Activated CD4-positive, alpha-beta memory T cell treated with anti-CD3 and anti-CD28 coated beads, Interleukin-2, amount 10 ng/mL, durations not matched to agents 7 days and 5 days (primary cell): ENCODE results near the gene SCT. TPM values are rescaled to one million over a fixed set of nuclear protein-coding genes. Genes with fewer than 3 reads are reported as not detected.

ENCODE experiments used
- CTCF ChIA-PET: fragments of 350-600 bp; sonication (Branson Sonifier 250); formaldehyde crosslinking; loops from one replicate; lab custom pipeline; 2021; ENCODE audit warnings: antibody characterized with exemption, inconsistent platforms; lab: Charles Lee
- POLR2A ChIA-PET: fragments of 350-600 bp; sonication (Branson Sonifier 250); formaldehyde crosslinking; loops from one replicate; lab custom pipeline; 2021; ENCODE audit warnings: antibody characterized with exemption; lab: Charles Lee
- DNase-seq: peaks from one replicate; pipeline ENCODE4 v3.0.0-alpha.2; 2020
- H3K27ac Mint-ChIP-seq: one replicate; pipeline ENCODE4 v1.8.0; 2021; ENCODE audit warnings: mild to moderate bottlenecking, mixed read lengths
- H3K27me3 Mint-ChIP-seq: one replicate; pipeline ENCODE4 v1.8.0; 2021; ENCODE audit warnings: mixed read lengths
- H3K36me3 Mint-ChIP-seq: one replicate; pipeline ENCODE4 v1.8.0; 2021; ENCODE audit warnings: low read depth, mixed read lengths
- H3K4me1 Mint-ChIP-seq: one replicate; pipeline ENCODE4 v1.8.0; 2021; ENCODE audit warnings: mixed read lengths
- H3K4me3 Mint-ChIP-seq: one replicate; pipeline ENCODE4 v1.8.0; 2021; ENCODE audit warnings: mild to moderate bottlenecking, mixed read lengths
- H3K9me3 Mint-ChIP-seq: one replicate; pipeline ENCODE4 v1.8.0; 2021; ENCODE audit warnings: mixed read lengths
- total RNA-seq, 2 experiments: library from RNA; stranded (reverse); gene quantifications; one replicate each; pipeline ENCODE4 v1.2.3, GENCODE V29; 2021

Gene SCT
- total RNA-seq, 2 experiments from 2014 or later, result not detected

DNA sequence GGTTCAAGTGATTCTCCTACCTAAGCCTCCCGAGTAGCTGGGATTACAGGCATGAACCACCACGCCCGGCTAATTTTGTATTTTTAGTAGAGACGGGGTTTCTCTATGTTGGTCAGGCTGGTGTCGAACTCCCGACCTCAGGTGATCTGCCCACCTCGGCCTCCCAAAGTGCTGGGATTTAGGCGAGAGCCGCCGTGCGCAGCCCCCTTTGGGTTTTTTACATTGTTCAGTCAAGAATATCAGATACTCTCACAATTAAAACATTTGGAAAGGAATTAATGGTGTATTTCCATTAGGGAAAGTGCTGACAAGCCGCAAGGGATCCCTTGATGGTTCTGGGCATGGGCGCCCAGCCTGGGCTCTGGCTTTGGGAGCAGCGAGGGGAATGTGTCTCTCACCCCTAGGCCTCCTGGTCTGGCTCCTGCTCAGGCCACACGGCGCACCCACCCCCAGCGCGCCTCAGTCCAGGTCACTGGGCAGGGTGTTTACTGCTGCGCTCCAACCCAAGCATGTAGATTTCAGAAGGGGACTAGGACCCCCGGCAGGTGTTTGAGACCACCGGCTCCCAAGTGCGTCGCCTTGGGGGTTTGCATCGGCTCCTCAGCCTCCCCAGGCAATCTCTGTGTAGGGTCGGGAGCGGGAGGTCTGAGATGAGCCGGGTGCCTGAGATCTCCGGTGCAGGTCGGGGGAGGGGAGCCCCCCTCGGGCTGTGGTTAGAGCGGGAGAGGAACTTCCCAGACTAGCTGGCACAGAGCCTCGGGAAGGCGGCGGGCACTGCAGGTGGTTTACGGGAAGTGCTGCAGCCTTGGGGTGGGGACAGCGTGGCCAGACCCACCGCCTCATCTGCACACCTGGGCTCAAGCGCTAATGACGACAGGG, 10.4 kb downstream of the SCT start:
- no peak for DNase-seq
- Mint-ChIP-seq H3K36me3 (peaks cover 37% of the 10 kb centered on the region), H3K9me3 (no peaks in the 10 kb centered on the region), H3K27ac (peak overlapping the region; percentile 97), H3K4me1 (peaks cover 13% of the 10 kb centered on the region), H3K27me3 (no peaks in the 10 kb centered on the region), H3K4me3 (peak overlapping the region; percentile 94)
- ChIA-PET POLR2A (interaction anchor here (1.1 to 1.6 kb wide), 10 partner anchors 10 to 132 kb away, joined by 3 to 12 read pairs (median 4); partner anchors contain the start of genes DEAF1, PHRF1 and TMEM80), CTCF (interaction anchor here (1.4 kb wide), 1 partner anchor 107 kb away, joined by 4 read pairs; no protein-coding TSS in a partner anchor)

DNA sequence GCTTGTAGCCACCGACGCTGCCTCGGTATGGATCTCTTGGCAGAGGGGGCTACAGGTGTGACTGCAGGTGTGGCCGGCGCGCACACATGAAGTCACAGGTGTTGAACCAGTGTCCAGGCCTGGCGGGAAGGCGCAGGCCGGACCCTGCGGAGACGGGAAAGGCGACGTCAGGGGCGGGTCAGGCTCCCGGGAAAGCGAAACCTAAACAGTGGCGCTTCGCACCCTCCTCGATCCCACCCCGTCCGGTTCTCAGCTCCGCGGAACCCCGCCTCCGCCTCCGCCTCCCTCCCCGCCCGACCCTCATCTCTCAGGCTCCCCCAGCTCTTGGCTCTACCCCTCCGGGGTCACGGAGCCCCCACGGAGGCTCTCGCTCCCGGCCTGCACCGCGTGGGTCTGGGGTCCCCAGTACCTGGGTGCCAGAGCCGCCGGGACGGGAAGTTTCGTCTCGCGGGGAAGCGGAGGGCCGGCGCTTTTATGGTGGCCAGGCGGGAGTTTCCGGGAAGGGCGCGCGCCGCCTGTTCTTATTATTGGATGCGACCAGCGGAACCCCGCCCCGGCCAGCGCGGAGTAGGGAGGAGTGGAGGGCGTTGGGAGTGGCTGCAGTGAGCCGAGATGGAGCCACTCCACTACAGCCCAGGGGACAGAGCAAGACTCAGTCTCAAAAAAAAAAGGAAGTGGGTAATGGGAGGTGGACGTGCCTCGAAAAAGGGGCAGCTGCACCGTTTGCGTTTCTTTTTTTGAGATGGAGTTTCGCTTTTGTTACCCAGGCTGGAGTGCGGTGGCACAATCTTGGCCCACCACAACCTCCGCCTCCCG, 11.3 kb downstream of the SCT start, which contains the start of gene IRF7:
IRF7 (minus strand) TSS at position 447 of the 816 bp plus-strand sequence. CDS start 586 bp downstream, outside the sequence.
- Mint-ChIP-seq H3K27ac (peak within 1 kb of the TSS; percentile 97), H3K4me1 (peaks cover 13% of the 10 kb centered on the region), H3K4me3 (peak within 1 kb of the TSS; percentile 94), H3K9me3 (no peaks in the 10 kb centered on the region), H3K36me3 (peaks cover 43% of the 10 kb centered on the region), H3K27me3 (no peaks in the 10 kb centered on the region)
- POLR2A ChIA-PET, result interaction anchor here (0.6 to 1.7 kb wide), 20 partner anchors 9 to 204 kb away, joined by 3 to 12 read pairs (median 4); partner anchors contain the start of genes CDHR5, DEAF1, LMNTD2 and PHRF1
- peak; percentile 94 for DNase-seq
- CTCF ChIA-PET, result interaction anchor here (0.9 to 1.4 kb wide), 2 partner anchors 107 to 110 kb away, joined by 3 to 4 read pairs; no protein-coding TSS in a partner anchor

DNA sequence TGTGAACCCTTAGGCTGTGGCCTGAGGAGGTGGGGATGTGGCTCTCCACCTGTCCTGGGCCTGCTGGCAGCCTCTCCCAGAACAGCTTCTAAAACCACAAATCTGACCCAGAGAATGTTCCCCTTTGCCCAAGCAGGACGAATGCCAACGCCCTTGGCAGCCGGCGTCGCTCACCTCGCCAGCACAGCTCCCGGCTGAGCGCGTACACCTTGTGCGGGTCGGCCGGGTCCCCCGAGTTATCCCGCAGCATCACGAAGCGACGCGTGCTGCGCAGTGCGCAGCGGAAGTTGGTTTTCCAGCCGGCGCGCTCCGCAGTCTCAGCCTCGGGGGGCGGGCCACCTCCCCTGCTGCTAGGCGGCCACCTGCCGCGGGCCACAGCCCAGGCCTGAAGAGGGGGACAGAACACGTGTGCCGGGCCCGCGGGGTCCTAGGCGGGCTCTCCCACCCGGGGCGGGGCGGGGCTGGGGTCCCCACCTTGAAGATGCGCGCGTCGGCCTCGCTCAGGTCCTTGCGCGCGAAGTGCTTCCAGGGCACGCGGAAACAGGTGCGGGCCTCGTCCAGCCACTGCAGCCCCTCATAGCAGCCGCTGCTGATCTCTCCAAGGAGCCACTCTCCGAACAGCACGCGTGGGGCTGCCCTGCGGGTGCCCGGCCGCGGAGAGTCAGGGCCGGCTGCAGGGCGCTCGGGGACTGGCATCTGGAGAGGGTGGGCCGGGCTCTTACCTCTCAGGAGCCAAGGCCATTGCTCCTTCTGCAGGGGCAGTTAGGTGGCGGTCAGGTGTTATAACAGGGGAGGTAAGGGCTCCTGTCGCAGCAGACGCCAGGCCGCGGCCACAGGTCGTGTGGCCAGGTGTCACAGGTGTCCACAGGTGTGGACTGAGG, 12.1 kb downstream of the SCT start:
- Mint-ChIP-seq H3K4me3 (peak overlapping the region; percentile 94), H3K36me3 (peaks cover 47% of the 10 kb centered on the region), H3K9me3 (no peaks in the 10 kb centered on the region), H3K27me3 (no peaks in the 10 kb centered on the region), H3K4me1 (peaks cover 13% of the 10 kb centered on the region), H3K27ac (peak overlapping the region; percentile 97)
- POLR2A ChIA-PET, result interaction anchor here (0.6 to 3.0 kb wide), 28 partner anchors 8 to 191 kb away, joined by 3 to 15 read pairs (median 4); partner anchors contain the start of genes CDHR5, DEAF1, HRAS and LMNTD2
- no peak for DNase-seq
- CTCF ChIA-PET, result interaction anchor here (0.9 to 1.4 kb wide), 2 partner anchors 108 to 111 kb away, joined by 3 to 4 read pairs; no protein-coding TSS in a partner anchor

DNA sequence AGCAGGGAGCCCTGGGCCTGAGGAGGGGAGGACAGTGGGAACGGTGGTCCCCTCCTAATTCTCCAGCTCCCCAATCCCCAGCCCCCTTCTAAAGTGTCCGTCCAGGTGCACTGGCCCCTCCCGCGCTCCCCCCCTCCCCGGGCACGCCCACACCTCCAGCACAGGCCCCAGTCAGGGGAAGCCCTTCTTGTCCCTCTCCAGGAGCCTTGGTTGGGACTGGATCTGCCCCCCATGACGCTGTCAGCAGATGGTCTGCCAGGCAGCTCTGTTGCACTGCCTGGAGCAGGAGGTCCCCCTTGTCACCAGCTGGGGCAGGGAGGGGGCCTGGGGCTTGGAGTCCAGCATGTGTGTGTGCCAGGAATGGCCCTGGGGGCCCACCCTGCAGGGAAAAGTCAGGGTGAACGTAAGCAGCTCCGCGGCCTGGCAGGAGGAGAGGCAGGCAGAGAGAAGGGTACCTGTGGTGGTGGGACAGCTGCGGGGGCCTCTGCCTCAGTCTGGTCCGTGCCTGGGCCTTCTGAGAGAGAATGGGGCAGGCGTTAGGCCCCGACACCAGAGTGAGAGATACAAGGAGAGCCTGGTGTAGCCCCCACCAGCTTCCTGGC, 12.9 kb downstream of the SCT start:
- Mint-ChIP-seq H3K4me1 (peaks cover 13% of the 10 kb centered on the region), H3K4me3 (peak overlapping the region; percentile 94), H3K27me3 (no peaks in the 10 kb centered on the region), H3K36me3 (peaks cover 50% of the 10 kb centered on the region), H3K9me3 (no peaks in the 10 kb centered on the region), H3K27ac (peak overlapping the region; percentile 95)
- POLR2A ChIA-PET, result interaction anchor here (0.6 to 3.0 kb wide), 16 partner anchors 9 to 192 kb away, joined by 3 to 15 read pairs (median 4); partner anchors contain the start of genes HRAS, PHRF1 and RNH1
- CTCF ChIA-PET, result interaction anchor here (0.5 to 0.7 kb wide), 2 partner anchors 14 to 110 kb away, joined by 3 read pairs; no protein-coding TSS in a partner anchor
- peak; percentile 36 for DNase-seq

DNA sequence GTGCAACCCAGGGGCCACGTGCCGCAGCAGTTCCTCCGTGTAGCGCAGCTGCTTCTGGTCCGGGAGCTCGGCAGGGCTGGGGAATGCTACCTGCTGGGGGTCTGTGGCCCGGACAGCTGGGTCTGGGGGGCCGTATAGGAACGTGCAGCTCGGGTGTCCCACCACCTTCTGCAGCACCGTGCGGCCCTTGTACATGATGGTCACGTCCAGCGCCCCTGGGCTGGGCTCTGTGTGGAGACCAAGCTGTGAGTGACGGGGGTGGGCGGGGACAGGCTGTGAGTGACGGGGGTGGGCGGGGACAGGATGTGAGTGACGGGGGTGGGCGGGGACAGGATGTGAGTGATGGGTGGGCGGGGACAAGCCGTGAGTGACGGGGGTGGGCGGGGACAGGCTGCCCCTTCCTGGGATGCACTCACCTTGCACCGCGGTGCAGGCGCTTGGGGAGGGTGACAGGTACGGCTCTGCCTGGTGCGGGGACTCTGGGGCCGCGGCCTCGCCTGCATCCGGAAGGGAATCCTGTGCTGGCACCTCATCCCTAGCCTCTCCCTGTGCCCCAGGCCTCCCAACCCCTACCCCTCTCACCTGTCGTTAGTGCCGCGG, 13.5 kb downstream of the SCT start:
- peaks cover 53% of the 10 kb centered on the region for H3K36me3 Mint-ChIP-seq
- no peaks in the 10 kb centered on the region for H3K9me3 Mint-ChIP-seq
- peak overlapping the region; percentile 95 for H3K27ac Mint-ChIP-seq
- H3K4me3 Mint-ChIP-seq, result peak overlapping the region; percentile 94
- peak; percentile 91 for DNase-seq
- POLR2A ChIA-PET, result interaction anchor here (0.7 to 3.0 kb wide), 11 partner anchors 8 to 108 kb away, joined by 3 to 15 read pairs (median 4); partner anchors contain the start of genes PHRF1 and RNH1
- peaks cover 13% of the 10 kb centered on the region for H3K4me1 Mint-ChIP-seq
- CTCF ChIA-PET, result interaction anchor here (0.5 to 1.0 kb wide), 4 partner anchors 13 to 165 kb away, joined by 3 read pairs; partner anchors contain the start of gene PHRF1
- no peaks in the 10 kb centered on the region for H3K27me3 Mint-ChIP-seq

DNA sequence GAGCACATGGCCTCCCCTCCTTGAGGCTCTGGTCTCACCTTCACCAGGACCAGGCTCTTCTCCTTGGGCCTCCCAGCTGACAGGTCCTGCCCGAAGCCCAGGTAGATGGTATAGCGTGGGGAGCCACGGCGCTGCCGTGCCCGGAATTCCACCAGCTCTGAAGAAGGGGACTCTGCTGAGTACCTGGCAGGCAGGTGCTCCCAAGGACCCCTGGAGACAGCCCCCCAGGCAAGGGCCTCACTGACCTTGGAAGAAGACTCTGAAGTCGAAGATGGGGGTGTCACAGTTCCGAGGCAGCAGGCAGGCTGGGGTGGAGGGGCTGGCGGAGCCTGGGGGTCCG, 14.1 kb downstream of the SCT start:
- Mint-ChIP-seq H3K4me3 (peak overlapping the region; percentile 13), H3K27ac (peak overlapping the region; percentile 84), H3K4me1 (peaks cover 13% of the 10 kb centered on the region), H3K36me3 (peaks cover 59% of the 10 kb centered on the region), H3K27me3 (no peaks in the 10 kb centered on the region), H3K9me3 (no peaks in the 10 kb centered on the region)
- POLR2A ChIA-PET, result interaction anchor here (0.8 to 3.0 kb wide), 6 partner anchors 17 to 62 kb away, joined by 3 to 15 read pairs (median 4); partner anchors contain the start of genes LMNTD2 and PHRF1
- no peak for DNase-seq
- CTCF ChIA-PET, result interaction anchor here (1.0 kb wide), 2 partner anchors 58 to 164 kb away, joined by 3 read pairs; no protein-coding TSS in a partner anchor

DNA sequence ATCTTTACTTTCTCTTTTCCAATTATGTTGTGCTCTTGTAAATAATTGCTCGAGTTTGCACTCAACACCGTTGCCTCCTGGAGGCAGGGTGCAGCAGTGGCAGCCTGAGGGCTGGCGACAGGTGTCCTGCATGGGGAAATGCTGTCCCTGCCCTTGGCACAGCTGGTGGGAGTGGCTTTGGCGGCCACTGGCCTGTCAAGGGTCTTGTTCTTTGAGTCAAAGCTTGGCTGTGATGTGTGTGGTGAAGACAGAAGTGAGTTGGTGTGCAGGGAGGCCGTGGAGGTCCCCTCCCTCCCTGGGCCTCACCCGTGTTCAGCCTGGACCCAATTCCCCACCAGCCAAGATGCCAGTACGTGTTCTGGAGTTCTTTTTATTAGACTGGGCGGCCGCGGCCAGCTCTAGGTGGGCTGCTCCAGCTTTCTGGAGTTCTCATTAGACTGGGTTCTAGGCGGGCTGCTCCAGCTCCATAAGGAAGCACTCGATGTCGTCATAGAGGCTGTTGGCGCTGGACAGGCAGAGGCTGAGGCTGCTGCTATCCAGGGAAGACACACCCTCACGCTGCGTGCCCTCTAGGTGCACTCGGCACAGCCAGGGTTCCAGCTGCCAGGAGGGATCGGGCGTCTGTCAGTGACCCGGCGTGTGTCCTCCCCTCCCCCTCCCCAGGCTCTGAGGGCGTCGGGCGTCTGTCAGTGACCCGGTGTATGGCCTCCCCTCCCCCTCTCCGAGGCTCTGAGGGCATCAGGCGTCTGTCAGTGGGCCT, 14.6 kb downstream of the SCT start:
- H3K36me3 Mint-ChIP-seq, result peaks cover 61% of the 10 kb centered on the region
- ChIA-PET CTCF (interaction anchor here (0.8 to 1.0 kb wide), 3 partner anchors 36 to 164 kb away, joined by 3 read pairs; partner anchors contain the start of gene PHRF1), POLR2A (interaction anchor here (1.1 to 3.0 kb wide), 5 partner anchors 34 to 62 kb away, joined by 3 to 15 read pairs (median 5); partner anchors contain the start of genes LMNTD2 and PHRF1)
- H3K27ac Mint-ChIP-seq, result peak overlapping the region; percentile 84
- peak; percentile 44 for DNase-seq
- peak overlapping the region; percentile 55 for H3K4me3 Mint-ChIP-seq
- H3K4me1 Mint-ChIP-seq, result peaks cover 13% of the 10 kb centered on the region
- H3K9me3 Mint-ChIP-seq, result no peaks in the 10 kb centered on the region
- no peaks in the 10 kb centered on the region for H3K27me3 Mint-ChIP-seq

DNA sequence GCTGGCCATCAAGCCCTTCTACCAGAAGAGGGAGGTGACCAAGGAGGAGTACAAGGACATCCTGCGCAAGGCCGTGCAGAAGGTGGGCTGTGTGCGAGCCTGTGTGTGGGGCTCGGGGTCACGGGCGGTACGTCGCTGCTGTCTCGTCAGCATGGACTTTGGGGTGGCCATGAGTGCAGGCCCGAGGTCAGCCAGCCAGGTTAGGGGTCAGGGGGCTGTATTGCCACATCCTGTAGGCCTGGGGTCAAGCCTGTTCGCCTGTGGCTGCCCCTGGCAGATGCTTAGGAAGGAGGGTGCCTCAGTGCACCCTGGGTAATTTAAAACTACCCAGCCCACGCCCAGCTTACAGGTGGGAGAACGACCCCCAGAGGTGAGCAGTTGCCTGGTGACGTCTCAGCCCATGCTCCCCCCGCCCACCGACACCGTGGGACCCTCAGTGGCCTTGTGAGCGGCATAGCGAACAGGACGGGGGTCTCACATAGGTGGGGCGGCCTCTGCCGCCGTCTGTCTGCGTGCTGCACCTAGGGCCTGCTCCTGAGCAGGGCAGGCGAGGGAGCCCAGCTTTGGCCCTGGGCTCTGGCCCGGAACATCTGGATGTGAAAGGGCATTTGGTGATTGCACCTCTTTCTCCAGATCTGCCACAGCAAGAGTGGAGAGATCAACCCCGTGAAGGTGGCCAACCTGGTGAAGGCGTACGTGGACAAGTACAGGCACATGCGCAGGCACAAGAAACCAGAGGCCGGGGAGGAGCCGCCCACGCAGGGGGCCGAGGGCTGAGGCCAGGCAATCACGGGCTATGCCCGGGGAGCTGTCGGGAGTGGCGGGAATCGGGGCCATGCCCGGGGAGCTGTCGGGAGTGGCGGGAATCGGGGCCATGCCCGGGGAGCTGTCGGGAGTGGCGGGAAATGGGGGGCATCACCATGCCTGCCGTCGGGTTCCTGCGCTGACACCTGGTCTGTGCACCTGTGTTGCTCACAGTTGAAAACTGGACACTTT, 15.7 kb downstream of the SCT start:
- ChIA-PET CTCF (no interaction called here), POLR2A (interaction anchor here (0.9 to 2.2 kb wide), 3 partner anchors 23 to 63 kb away, joined by 3 to 8 read pairs (median 3); no protein-coding TSS in a partner anchor)
- H3K9me3 Mint-ChIP-seq, result no peaks in the 10 kb centered on the region
- H3K36me3 Mint-ChIP-seq, result peaks cover 70% of the 10 kb centered on the region
- peak overlapping the region; percentile 84 for H3K27ac Mint-ChIP-seq
- H3K4me3 Mint-ChIP-seq, result no peak overlapping the region
- H3K27me3 Mint-ChIP-seq, result no peaks in the 10 kb centered on the region
- peaks cover 9% of the 10 kb centered on the region for H3K4me1 Mint-ChIP-seq
- no peak for DNase-seq

DNA sequence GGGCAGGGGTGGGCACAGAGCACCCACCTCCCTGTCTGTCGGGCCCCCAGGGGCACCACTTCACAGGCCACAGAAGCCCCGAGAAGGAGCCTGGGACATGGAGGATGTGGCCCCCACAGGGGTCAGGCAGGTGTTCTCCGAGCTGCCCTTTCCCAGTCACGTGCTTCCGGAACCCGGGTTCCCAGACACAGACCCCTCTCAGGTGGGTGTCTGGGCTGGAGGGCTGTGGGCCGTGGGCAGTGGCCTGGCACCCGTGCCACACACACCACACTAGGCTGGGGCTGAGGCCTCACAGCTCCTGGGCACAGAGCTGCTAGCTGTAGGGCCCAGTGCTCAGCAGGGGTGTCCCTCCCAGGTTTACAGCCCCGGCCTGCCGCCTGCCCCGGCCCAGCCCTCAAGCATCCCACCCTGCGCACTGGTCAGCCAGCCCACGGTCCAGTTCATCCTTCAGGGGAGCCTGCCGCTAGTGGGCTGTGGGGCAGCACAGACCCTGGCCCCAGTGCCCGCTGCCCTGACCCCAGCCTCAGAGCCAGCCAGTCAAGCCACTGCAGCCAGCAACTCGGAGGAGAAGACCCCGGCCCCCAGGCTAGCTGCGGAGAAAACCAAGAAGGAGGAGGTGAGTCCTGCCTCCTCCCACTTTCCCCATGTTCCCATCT, 16.7 kb downstream of the SCT start:
- H3K4me1 Mint-ChIP-seq, result peaks cover 6% of the 10 kb centered on the region
- peaks cover 71% of the 10 kb centered on the region for H3K36me3 Mint-ChIP-seq
- peak overlapping the region; percentile 42 for H3K27ac Mint-ChIP-seq
- POLR2A ChIA-PET, result interaction anchor here (2.2 kb wide), 1 partner anchor 22 kb away, joined by 8 read pairs; no protein-coding TSS in a partner anchor
- no peaks in the 10 kb centered on the region for H3K27me3 Mint-ChIP-seq
- H3K4me3 Mint-ChIP-seq, result no peak overlapping the region
- CTCF ChIA-PET, result no interaction called here
- DNase-seq, result no peak
- H3K9me3 Mint-ChIP-seq, result no peaks in the 10 kb centered on the region
